Endothelial cell (in vitro differentiated cells): Measurements from ENCODE around the gene ARL5C. TPM values are rescaled to one million over a fixed set of nuclear protein-coding genes. Genes with fewer than 3 reads are reported as not detected.

ENCODE experiments used
- DNase-seq: peaks from one replicate; pipeline ENCODE4 v3.0.0; 2021; ENCODE audit warnings: low spot score
- H3K27ac Mint-ChIP-seq: one replicate; pipeline ENCODE4 v1.8.0; 2021; ENCODE audit warnings: mixed read lengths, inconsistent platforms; ENCODE audit not compliant: unreplicated experiment
- H3K27me3 Mint-ChIP-seq: one replicate; pipeline ENCODE4 v1.8.0; 2021; ENCODE audit warnings: mild to moderate bottlenecking, moderate library complexity, mixed read lengths, inconsistent platforms; ENCODE audit not compliant: unreplicated experiment
- H3K36me3 Mint-ChIP-seq: one replicate; pipeline ENCODE4 v1.8.0; 2021; ENCODE audit warnings: mild to moderate bottlenecking, low read depth, mixed read lengths, inconsistent platforms; ENCODE audit not compliant: unreplicated experiment
- H3K4me1 Mint-ChIP-seq: one replicate; pipeline ENCODE4 v1.8.0; 2021; ENCODE audit warnings: mild to moderate bottlenecking, mixed read lengths, inconsistent platforms; ENCODE audit not compliant: unreplicated experiment
- H3K4me3 Mint-ChIP-seq: one replicate; pipeline ENCODE4 v1.8.0; 2021; ENCODE audit warnings: mild to moderate bottlenecking, mixed read lengths, inconsistent platforms; ENCODE audit not compliant: unreplicated experiment
- H3K9me3 Mint-ChIP-seq: one replicate; pipeline ENCODE4 v1.8.0; 2021; ENCODE audit warnings: mixed read lengths, inconsistent platforms; ENCODE audit not compliant: unreplicated experiment
- total RNA-seq: library from RNA; stranded (reverse); fragmentation: NEBNext Ultra II Directional; extraction: Animal tissue kit (Norgen Biotek cat#: 25700); gene quantifications from one replicate; pipeline ENCODE4 v1.2.1, GENCODE V29; 2021; ENCODE audit not compliant: unreplicated experiment
- TF ChIP-seq, protein P1 (sequence below): fragments of 200-600 bp; sonication (generic); IDR thresholded peaks from one replicate; pipeline ENCODE4 v1.5.0; 2021; ENCODE audit warnings: antibody characterized with exemption; ENCODE audit not compliant: unreplicated experiment

Gene ARL5C
- total RNA-seq, 1 donor from 2014 or later: not detected

DNA sequence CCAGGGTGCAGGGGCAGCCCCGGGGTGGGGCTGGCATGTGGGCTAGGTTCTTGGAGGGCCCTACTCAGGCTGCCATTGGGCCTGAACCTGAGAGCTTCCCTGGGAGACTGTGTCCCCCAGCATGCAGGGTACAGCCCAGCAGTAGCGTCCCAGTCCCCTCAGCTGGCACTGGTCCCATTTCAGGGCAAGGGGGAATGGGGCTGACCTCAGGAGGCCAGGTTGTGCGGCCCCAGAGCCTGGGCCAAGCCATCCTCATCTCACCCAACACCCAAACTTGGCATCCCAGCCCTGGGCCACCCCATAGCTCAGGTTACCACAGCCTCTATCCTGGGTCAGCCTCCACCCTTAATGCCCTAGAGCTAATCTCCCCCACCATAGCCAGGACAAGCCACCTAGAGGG lies 20.8 kb downstream of the ARL5C start:
- peaks cover 3% of the 10 kb centered on the region for H3K36me3 Mint-ChIP-seq
- peaks cover 8% of the 10 kb centered on the region for H3K4me1 Mint-ChIP-seq
- TF ChIP-seq, protein P1, sequence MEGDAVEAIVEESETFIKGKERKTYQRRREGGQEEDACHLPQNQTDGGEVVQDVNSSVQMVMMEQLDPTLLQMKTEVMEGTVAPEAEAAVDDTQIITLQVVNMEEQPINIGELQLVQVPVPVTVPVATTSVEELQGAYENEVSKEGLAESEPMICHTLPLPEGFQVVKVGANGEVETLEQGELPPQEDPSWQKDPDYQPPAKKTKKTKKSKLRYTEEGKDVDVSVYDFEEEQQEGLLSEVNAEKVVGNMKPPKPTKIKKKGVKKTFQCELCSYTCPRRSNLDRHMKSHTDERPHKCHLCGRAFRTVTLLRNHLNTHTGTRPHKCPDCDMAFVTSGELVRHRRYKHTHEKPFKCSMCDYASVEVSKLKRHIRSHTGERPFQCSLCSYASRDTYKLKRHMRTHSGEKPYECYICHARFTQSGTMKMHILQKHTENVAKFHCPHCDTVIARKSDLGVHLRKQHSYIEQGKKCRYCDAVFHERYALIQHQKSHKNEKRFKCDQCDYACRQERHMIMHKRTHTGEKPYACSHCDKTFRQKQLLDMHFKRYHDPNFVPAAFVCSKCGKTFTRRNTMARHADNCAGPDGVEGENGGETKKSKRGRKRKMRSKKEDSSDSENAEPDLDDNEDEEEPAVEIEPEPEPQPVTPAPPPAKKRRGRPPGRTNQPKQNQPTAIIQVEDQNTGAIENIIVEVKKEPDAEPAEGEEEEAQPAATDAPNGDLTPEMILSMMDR: no peak
- no peak for DNase-seq
- H3K27me3 Mint-ChIP-seq: peaks cover 7% of the 10 kb centered on the region
- H3K9me3 Mint-ChIP-seq: no peaks in the 10 kb centered on the region
- no peak overlapping the region for H3K27ac Mint-ChIP-seq
- H3K4me3 Mint-ChIP-seq: no peak overlapping the region

DNA sequence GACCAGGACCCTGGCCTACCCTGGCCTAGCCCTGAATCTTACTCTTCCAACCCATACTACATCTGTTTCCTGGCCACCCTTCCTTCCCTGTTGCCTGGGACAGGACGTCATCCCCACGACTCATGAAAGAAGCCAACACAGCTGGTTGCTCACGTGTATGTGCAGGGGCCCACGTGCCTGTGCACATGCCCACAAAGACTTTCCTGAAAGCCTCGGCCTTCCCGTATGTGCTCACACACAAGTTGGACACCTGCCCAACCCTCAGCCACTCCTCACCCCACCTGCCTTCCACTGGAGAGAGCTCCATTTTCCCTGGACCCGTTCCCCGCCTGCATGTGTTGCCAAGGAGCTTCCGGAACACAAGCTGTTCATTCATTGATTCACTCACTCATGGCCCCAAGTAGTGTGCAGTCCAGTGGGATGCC lies 21.5 kb downstream of the ARL5C start:
- H3K4me3 Mint-ChIP-seq: no peak overlapping the region
- peaks cover 6% of the 10 kb centered on the region for H3K27me3 Mint-ChIP-seq
- H3K36me3 Mint-ChIP-seq: peaks cover 3% of the 10 kb centered on the region
- no peaks in the 10 kb centered on the region for H3K9me3 Mint-ChIP-seq
- TF ChIP-seq, protein P1: no peak
- H3K4me1 Mint-ChIP-seq: peaks cover 8% of the 10 kb centered on the region
- DNase-seq: no peak
- no peak overlapping the region for H3K27ac Mint-ChIP-seq

DNA sequence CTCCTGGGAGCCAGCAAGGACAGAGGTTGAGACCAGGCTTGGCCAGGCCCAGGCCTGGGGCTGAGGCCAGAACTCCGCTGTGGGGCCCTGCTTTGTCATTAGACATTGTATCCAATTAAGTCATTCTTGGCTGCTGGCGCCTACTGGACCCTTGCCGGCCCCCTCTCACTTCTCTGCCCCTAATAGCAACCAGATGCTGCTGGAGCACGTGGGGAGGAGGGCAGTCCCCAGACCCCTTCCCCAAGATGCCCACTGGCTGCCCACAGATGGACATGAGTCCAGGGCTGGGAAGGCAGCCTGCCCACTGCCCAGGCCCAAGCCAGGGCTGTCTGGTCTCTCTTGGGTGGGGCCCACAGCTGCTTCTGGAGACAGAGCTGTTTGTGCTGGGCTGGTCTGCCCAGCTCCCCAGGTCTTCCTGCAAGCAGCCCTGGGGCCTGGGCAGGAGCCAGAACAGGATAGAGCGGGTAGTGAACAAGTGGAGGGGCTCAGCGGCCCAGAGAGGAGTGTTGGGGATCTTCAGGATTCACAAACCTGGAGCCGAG lies 22.3 kb downstream of the ARL5C start:
- peaks cover 3% of the 10 kb centered on the region for H3K27me3 Mint-ChIP-seq
- H3K9me3 Mint-ChIP-seq: no peaks in the 10 kb centered on the region
- TF ChIP-seq, protein P1: no peak
- H3K36me3 Mint-ChIP-seq: peaks cover 3% of the 10 kb centered on the region
- no peak overlapping the region for H3K4me3 Mint-ChIP-seq
- no peak overlapping the region for H3K27ac Mint-ChIP-seq
- H3K4me1 Mint-ChIP-seq: peaks cover 11% of the 10 kb centered on the region
- no peak for DNase-seq

DNA sequence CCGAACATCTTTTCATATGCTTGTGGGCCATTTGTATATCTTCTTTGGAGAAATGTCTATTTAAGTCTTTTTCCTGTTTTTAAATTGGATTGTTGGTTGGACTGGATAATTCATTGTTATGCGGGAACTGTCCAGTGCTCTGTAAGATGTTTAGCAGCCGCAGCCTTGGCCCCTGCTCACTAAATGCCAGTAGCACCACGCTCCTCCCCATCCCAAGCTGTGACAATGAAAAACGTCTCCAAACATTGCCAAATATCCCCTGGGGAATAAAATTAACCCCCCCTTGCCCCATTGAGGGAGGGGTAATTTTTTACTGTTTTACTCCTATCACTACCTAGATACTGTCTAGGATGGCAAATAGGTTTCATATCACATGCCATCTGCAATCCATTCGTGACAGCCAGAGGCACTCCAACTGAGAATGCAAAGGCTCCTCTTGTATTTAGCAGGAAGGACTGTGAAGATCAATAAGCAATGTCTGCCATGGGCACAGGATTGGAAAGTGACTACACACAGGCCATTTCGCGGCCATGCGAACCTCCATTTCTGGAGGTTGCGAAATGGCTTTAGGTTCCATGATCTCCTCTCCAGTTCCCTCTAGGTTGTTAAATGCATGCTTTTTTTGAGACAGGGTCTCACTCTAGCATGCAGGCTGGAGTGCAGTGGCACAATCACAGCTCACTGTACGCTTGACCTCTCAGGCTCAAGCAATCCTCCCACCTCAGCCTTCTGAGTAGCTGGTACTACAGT lies 23.9 kb downstream of the ARL5C start:
- Mint-ChIP-seq H3K9me3 (no peaks in the 10 kb centered on the region), H3K27me3 (peaks cover 3% of the 10 kb centered on the region), H3K36me3 (peaks cover 3% of the 10 kb centered on the region), H3K27ac (no peak overlapping the region), H3K4me1 (peaks cover 19% of the 10 kb centered on the region), H3K4me3 (no peak overlapping the region)
- DNase-seq: no peak
- TF ChIP-seq, protein P1: no peak

DNA sequence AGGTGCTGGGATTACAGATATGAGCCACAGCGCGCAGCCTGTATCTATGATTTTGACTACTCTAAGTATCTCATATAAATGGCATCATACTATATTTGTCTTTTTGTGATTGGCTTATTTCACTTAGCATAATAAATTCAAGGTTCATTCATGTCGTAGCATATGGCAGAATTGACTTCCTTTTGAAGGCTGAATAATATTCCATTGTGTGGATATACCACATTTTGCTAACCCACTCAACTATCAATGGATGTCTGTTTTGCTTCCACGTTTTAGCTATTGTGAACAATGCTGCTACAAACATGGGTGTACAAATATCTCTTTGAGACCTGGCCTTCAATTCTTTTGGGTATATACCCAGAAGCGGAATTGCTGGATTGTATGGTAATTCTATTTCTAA lies 24.7 kb downstream of the ARL5C start:
- Mint-ChIP-seq H3K27me3 (peaks cover 3% of the 10 kb centered on the region), H3K4me1 (peaks cover 24% of the 10 kb centered on the region), H3K27ac (no peak overlapping the region), H3K9me3 (no peaks in the 10 kb centered on the region), H3K4me3 (no peak overlapping the region), H3K36me3 (peaks cover 3% of the 10 kb centered on the region)
- TF ChIP-seq, protein P1: no peak
- no peak for DNase-seq
